ENCODE results near the gene PHOX2B. TPM values are rescaled to one million over a fixed set of nuclear protein-coding genes. Genes with fewer than 3 reads are reported as not detected.

Gene PHOX2B
- total and polyA plus RNA-seq, 2 of the 13 experiments (the other 11 are each of a cell fraction or from before 2014, with no cell fraction given): not detected

GRCh38 chr4:41702770-41703169 lies 45.8 kb downstream of the PHOX2B start:
- no peak overlapping the region for H3K4me3 ChIP-seq (replicated peaks in 1 of 3; ENCODE audit: insufficient read depth in 1 of 3, low read depth in 2 of 3, low read length in 3 of 3)
- DNase-seq (ENCODE audit: low spot score) (no peak), FAIRE-seq (no peak), ATAC-seq (no peak)
- H3K27me3 ChIP-seq (ENCODE audit: control insufficient read depth in 1 of 2, insufficient read depth in 2 of 2, low read length in 2 of 2): peaks cover 0 to 3% of the 10 kb centered on the region in 2 experiments; a peak in 2 of 5 replicates
- H3K79me2 ChIP-seq (ENCODE audit: insufficient read depth, low read length): no peaks in the 10 kb centered on the region
- intact Hi-C loops (cut with micrococcal nuclease; ENCODE audit: unreplicated experiment) (no loop called here), in situ Hi-C loops (cut with HindIII; ENCODE audit: extremely low pct_ligation_motif_present, low pct_unique_long_range_greater_than_20kb) (no loop called here)
- H3K4me2 ChIP-seq (ENCODE audit: low read depth, low read length): no peak overlapping the region
- H3K27ac ChIP-seq (ENCODE audit: extremely low read length, insufficient read depth, low read length): no peak overlapping the region
- no peak overlapping the region for H2AFZ ChIP-seq (ENCODE audit: low read length)
- no peak overlapping the region for H3K9ac ChIP-seq (ENCODE audit: insufficient read depth, low read depth, low read length)
- WGBS (ENCODE audit: low lambda C conversion rate): 1% methylated on average over 4 of the region's 4 CpGs
- no peaks in the 10 kb centered on the region for H3K4me1 ChIP-seq (ENCODE audit: insufficient read depth, low read length)
- CTCF ChIA-PET (ENCODE audit: low intra/inter-chr PET ratio, low total read pairs): no interaction called here
- no peaks in the 10 kb centered on the region for H3K9me3 ChIP-seq (ENCODE audit: low read length)
- no peaks in the 10 kb centered on the region for H4K20me1 ChIP-seq (ENCODE audit: insufficient read depth, low read length)
- BruUV-seq (replicated peaks): no TSS peak
- no peaks in the 10 kb centered on the region for H3K36me3 ChIP-seq (replicated peaks in 1 of 2; ENCODE audit: control insufficient read depth in 1 of 2, insufficient read depth in 2 of 2, low read length in 2 of 2)
- POLR2A ChIA-PET: no interaction called here
- no peak for TF ChIP-seq RBM22 (optimal IDR thresholded peaks at IDR 0.05; ENCODE audit: low read length)
- no peak for TF ChIP-seq GATAD1 (CRISPR knock-in tag; IDR thresholded peaks at IDR 0.05)
- TF ChIP-seq, protein P1, sequence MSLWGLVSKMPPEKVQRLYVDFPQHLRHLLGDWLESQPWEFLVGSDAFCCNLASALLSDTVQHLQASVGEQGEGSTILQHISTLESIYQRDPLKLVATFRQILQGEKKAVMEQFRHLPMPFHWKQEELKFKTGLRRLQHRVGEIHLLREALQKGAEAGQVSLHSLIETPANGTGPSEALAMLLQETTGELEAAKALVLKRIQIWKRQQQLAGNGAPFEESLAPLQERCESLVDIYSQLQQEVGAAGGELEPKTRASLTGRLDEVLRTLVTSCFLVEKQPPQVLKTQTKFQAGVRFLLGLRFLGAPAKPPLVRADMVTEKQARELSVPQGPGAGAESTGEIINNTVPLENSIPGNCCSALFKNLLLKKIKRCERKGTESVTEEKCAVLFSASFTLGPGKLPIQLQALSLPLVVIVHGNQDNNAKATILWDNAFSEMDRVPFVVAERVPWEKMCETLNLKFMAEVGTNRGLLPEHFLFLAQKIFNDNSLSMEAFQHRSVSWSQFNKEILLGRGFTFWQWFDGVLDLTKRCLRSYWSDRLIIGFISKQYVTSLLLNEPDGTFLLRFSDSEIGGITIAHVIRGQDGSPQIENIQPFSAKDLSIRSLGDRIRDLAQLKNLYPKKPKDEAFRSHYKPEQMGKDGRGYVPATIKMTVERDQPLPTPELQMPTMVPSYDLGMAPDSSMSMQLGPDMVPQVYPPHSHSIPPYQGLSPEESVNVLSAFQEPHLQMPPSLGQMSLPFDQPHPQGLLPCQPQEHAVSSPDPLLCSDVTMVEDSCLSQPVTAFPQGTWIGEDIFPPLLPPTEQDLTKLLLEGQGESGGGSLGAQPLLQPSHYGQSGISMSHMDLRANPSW (CRISPR knock-in tag; IDR thresholded peaks at IDR 0.05; ENCODE audit: borderline replicate concordance): no peak
- TF ChIP-seq, protein P2, sequence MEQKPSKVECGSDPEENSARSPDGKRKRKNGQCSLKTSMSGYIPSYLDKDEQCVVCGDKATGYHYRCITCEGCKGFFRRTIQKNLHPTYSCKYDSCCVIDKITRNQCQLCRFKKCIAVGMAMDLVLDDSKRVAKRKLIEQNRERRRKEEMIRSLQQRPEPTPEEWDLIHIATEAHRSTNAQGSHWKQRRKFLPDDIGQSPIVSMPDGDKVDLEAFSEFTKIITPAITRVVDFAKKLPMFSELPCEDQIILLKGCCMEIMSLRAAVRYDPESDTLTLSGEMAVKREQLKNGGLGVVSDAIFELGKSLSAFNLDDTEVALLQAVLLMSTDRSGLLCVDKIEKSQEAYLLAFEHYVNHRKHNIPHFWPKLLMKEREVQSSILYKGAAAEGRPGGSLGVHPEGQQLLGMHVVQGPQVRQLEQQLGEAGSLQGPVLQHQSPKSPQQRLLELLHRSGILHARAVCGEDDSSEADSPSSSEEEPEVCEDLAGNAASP (CRISPR knock-in tag; IDR thresholded peaks at IDR 0.05; ENCODE audit: borderline replicate concordance): no peak
- no peak for TF ChIP-seq SUZ12 (IDR thresholded peaks at IDR 0.05; ENCODE audit: low read depth, low read length)
- TF ChIP-seq NCOA1 (CRISPR knock-in tag; IDR thresholded peaks at IDR 0.05): no peak

All from HepG2 (cell line).